HG03457 (cell line): ENCODE measurements around the gene CSNK1A1L.

Source experiments
- ATAC-seq: cut with Tn5 transposase; IDR thresholded peaks from one replicate; pipeline ENCODE4 v1.9.1; 2021; ENCODE audit warnings: moderate number of reproducible peaks; ENCODE audit not compliant: unreplicated experiment

The CSNK1A1L gene

GRCh38 chr13:37107868-37108267, 2.4 kb upstream of the CSNK1A1L start:
- ATAC-seq = no peak

- ATAC-seq = no peak
Observed at GRCh38 chr13:37107456-37107855, 2.0 kb upstream of the CSNK1A1L start.

GRCh38 chr13:37106642-37107041, 1.2 kb upstream of the CSNK1A1L start:
- ATAC-seq = no peak

- ATAC-seq = no peak
Observed at GRCh38 chr13:37102896-37103295, 2.6 kb downstream of the CSNK1A1L start.

GRCh38 chr13:37101201-37101600, 4.3 kb downstream of the CSNK1A1L start:
- no peak for ATAC-seq

GRCh38 chr13:37100731-37101130, 4.7 kb downstream of the CSNK1A1L start:
- no peak for ATAC-seq

GRCh38 chr13:37097076-37097475, 8.4 kb downstream of the CSNK1A1L start:
- no peak for ATAC-seq

- ATAC-seq = no peak
Observed at GRCh38 chr13:37094840-37095239, 10.6 kb downstream of the CSNK1A1L start.

GRCh38 chr13:37094099-37094498, 11.4 kb downstream of the CSNK1A1L start:
- ATAC-seq = no peak

GRCh38 chr13:37091835-37092234, 13.6 kb downstream of the CSNK1A1L start:
- no peak for ATAC-seq

GRCh38 chr13:37090912-37091311, 14.6 kb downstream of the CSNK1A1L start:
- no peak for ATAC-seq

- ATAC-seq = no peak
Observed at GRCh38 chr13:37089495-37089894, 16.0 kb downstream of the CSNK1A1L start.

GRCh38 chr13:37087486-37087885, 18.0 kb downstream of the CSNK1A1L start:
- ATAC-seq = no peak

GRCh38 chr13:37085606-37086005, 19.9 kb downstream of the CSNK1A1L start:
- ATAC-seq = no peak

GRCh38 chr13:37076818-37077217, 28.6 kb downstream of the CSNK1A1L start:
- ATAC-seq = no peak

- no peak for ATAC-seq
Observed at GRCh38 chr13:37075164-37075563, 30.3 kb downstream of the CSNK1A1L start.

- ATAC-seq = no peak
Observed at GRCh38 chr13:37074703-37075102, 30.8 kb downstream of the CSNK1A1L start.

GRCh38 chr13:37072024-37072423, 33.4 kb downstream of the CSNK1A1L start:
- no peak for ATAC-seq

- ATAC-seq = no peak
Observed at GRCh38 chr13:37070956-37071355, 34.5 kb downstream of the CSNK1A1L start.

- ATAC-seq = no peak
Observed at GRCh38 chr13:37070145-37070695, 35.2 kb downstream of the CSNK1A1L start.

GRCh38 chr13:37069597-37070103, 35.8 kb downstream of the CSNK1A1L start:
- no peak for ATAC-seq

GRCh38 chr13:37068962-37069361, 36.5 kb downstream of the CSNK1A1L start:
- no peak for ATAC-seq

GRCh38 chr13:37067874-37068273, 37.6 kb downstream of the CSNK1A1L start:
- ATAC-seq = no peak
